ENCODE measurements around the gene SLC23A3. TPM values are rescaled to one million over a fixed set of nuclear protein-coding genes. Genes with fewer than 3 reads are reported as not detected.

Gene SLC23A3, protein sequence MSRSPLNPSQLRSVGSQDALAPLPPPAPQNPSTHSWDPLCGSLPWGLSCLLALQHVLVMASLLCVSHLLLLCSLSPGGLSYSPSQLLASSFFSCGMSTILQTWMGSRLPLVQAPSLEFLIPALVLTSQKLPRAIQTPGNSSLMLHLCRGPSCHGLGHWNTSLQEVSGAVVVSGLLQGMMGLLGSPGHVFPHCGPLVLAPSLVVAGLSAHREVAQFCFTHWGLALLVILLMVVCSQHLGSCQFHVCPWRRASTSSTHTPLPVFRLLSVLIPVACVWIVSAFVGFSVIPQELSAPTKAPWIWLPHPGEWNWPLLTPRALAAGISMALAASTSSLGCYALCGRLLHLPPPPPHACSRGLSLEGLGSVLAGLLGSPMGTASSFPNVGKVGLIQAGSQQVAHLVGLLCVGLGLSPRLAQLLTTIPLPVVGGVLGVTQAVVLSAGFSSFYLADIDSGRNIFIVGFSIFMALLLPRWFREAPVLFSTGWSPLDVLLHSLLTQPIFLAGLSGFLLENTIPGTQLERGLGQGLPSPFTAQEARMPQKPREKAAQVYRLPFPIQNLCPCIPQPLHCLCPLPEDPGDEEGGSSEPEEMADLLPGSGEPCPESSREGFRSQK
- 1 to 10 TPM in 7 of 10 donors, under 1 TPM in 3; 0.57 to 2.3 (median 1.2) TPM for polyA plus RNA-seq (ENCODE audit: insufficient read length in 10 of 10)
- long read RNA-seq, donor 1, result 0 reads
- long read RNA-seq, donor 2, result 0 reads
- long read RNA-seq, donor 3, result 0 reads
- long read RNA-seq, donor 4, partial matches to known transcripts, result 0 of 1 reads
- long read RNA-seq, donor 4, other reads (novel, unspliced or antisense), result 0 of 1 reads
- long read RNA-seq, donor 5, result 0 reads
- long read RNA-seq, donor 6, result 0 reads
- long read RNA-seq, donor 7, result 0 reads
- long read RNA-seq, donor 8, result 0 reads
- long read RNA-seq, donor 9, result 0 reads

DNA sequence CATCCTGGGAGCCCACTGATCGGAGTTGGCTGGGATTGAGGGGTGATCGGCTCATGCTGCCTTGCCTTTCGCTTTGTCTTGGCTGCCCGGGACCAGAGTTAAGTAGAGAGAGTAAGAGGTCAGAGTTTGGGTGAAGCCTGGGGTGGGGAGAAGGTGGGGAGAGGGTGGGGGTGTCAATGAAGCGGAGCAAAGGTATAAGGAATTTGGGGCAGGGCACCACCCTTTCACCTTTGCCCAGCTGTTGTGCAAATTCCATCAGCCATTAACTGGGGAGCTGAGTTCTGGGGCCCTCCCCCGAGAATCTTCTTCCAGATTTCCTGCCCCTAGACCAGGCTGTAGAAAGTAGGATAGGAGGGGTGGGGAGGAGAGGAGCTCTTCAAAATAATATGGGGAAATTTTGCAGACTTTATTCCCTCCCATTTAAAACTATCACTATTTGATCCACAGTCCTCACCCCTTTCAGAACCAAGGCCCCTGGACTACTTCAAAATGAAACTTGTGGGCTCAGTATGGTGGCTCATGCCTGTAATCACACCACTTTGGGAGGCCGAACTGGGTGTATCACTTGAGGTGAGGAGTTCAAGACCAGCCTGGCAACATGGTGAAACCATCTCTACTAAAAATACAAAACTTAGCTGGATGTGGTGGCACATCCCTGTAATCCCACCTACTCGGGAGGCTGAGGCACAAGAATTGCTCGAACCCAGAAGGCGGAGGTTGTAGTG, at the start of gene SLC23A3:
SLC23A3 (minus strand) TSS at position 100 of the 725 bp plus-strand sequence; CDS start at position 55, 45 bp downstream.
- DNase-seq, result no peak

DNA sequence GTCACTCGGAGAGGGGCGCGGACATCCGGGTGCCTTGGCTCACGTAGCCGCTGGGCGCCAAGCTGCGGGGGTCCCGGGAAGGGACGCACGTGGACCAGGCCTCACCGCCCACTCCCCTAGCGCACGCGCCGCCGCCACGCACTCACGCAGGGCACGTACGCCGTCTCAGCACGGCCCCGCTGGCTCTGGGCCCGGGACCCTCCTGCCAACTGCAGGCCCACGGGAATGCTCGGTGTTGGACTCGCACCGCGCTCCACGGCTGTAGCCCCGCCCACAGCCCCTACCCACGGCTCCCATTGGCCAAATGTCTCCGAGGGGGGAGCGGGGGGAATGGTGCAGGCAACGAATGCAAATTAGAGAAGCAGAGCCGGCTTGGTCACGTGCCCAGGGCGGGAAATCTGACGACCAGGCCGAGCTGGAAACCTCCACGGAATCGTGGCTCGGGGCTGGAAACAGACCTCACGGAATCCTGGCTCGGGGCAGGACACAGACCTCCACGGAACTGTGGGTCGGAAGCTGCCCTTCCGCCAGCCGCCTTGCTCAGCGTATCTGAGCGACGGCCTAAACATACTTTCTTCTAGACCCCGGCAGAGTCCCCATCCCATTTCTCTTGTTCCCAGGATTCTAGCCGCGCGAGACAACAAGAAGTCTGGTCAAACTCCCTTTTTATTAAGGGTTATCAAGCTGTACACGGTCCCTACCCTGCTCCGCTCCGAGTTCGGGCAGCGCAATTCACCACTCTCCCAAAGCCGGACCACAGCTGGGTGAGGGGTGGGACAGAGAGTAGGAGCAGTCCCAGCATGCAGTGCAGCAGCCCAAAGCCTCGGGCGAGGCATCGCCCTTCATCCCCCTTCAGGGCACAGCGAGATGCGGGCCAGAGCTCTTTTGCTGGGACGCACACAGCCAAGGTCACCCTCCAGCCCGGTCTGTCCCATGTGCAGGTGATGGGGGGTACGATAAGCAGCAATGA, 49.2 kb upstream of the SLC23A3 start, which contains the start of gene ABCB6:
ABCB6 (minus strand) TSS at position 227 of the 970 bp plus-strand sequence. CDS start 285 bp downstream, outside the sequence.
- peak; percentile 96 to 99 (median 97) for DNase-seq

DNA sequence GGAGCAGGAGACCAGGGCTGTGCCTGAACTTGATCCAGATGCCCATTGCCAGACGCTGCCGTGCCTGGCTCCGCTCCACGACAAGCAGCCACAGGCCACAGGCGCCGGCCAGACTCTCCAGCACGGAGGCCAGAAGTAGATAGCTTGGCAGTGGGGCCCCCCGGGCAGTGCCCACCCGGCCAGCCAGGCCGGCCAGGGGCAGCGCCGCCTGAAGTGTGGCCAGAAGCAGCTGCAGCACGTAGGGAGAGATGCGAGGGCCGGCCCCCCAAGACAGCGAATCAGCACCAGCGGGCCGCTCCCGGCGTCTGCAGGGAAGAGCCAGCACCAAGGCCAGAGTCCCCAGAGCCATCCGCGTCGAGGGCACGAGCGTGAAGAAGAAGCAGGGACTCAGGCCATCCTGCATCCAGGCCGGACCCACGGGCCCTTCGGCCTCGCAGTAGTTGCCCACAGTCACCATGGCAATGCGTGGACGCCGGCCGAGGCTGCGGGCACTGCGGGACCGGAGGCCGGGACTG, 48.4 kb upstream of the SLC23A3 start:
- DNase-seq, result no peak

DNA sequence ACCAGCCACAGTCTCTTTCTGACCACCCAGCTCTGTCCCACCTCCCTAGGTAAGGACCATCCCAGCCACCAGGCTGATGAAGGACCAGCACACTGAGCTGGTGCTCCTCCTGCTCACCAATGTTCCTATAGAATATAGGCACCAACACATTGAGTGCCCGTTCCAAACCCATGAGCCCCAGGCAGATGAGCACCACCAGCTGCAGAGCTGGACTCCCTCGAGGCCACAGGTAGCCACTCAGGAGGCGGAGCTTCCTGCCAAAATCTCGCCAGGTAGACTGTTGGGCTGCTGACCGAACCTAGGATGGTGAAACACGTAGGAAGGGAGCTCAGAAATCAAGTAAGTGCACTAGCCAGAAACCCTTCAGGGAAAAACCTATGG, 46.7 kb upstream of the SLC23A3 start:
- DNase-seq, result no peak

DNA sequence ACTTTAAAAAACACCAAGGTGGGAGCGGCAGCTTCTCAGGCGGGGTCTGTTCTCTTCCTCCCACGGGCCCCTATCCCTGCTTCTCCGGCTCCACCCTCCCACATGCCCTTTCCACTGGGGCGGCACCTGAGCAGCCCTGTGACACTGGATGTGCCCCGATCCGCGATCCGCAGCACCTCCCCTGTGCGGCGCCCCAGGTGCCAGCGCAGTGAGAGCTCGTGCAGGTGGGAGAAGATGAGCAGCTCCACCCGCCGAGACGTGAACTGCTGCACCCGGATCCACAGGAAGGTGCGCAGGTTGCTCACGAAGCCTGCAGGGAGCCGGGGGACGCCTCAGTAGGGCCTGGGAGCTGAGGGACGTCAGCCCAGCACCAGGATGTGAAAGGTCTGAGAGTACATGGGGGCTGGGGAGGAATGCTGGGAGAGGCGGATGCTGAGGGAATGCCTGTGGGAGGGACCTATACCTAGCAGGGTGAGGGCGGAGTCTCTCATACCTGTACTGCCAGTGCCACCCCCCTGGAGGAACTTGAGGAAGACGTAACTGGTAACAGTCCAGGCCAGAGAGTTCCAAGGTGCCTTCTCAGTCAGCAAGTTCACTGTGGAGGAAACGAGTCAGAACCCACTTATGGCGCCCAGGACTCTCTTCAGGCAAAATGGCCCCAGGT, 46.2 kb upstream of the SLC23A3 start:
- no peak for DNase-seq

DNA sequence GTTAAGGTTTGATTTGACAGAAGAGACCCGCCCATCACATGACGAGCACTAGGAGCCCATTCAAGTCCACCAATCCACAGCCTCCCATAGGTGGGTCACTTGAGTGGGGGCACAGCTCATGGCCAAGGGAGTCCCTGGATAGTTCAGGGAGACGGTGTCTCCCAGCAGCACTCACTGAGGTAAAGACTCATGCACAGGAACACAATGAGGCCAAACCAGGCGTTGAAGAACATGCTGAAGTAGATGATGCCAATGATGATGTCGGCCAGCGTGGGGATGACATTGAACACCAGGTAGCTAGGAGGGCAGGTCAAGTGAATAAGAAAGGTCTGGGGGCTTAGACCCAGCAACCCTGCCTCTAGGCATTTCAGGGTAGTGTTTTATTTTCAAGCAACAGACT, 45.0 kb upstream of the SLC23A3 start:
- DNase-seq, result no peak

DNA sequence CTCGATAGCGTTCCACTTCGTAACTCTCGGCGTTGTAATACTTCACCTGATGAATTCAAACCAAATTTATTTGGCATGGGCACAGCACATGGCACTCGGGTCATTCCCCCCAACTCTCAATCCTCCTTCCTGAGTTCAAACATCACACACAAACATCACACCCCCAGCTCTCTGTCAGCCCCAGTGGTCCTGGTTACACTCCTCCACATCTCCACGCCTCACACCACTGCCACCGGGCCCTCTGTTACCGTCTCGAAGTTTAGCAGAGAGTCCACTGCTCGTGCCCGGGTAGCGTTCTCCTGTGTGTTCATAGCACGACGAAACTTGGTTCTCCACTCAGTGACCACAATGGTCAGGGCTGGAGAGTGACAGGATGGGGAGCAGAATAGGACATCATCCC, 44.3 kb upstream of the SLC23A3 start:
- DNase-seq, result no peak

DNA sequence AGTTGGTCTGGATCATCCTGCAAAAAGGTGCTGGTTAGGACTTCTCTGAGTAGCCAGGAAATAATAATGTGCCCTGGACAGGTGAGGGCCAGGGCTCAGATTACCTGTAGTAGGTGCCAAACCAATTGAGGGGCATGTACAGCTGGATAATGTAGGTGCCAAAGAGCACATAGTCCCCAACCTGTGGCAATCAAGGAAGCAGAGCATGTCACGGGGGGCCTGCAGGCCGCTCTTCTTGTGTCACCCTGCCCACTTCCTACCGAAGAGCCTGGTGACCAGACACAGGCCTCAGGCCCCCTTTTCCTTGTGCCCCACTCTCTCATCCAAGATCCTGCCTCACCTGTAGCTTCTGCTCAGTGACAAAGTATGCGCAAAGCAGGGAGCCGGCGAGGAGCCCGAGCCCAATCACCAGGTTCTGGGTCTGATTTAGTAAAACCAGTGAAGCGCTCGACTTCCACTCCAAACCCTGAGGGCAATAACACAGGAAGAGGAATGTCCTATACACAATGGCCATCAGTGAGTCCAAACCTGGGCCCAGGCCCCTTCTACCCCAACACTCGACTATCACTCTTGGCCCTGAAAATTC, 43.8 kb upstream of the SLC23A3 start:
- DNase-seq, result no peak

DNA sequence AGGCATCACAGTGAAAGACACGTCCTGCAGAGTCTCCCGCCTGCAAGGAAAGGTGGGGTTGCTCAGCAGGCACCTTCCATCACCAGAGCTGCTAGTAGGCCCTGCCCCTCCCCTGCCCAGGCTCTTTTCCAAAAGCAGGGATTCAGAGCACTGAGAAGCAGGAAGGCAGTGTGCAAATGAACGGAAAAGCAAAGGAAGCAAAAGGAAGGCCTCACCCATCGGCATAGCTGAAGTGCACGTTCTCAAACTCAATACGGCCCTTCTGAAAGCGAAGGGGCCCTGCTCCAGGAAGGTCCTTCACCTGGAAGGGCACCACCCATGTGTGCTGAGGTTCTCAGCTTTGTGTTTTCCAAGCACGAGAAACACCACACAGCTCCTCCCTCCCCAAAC, 43.2 kb upstream of the SLC23A3 start:
- no peak for DNase-seq

DNA sequence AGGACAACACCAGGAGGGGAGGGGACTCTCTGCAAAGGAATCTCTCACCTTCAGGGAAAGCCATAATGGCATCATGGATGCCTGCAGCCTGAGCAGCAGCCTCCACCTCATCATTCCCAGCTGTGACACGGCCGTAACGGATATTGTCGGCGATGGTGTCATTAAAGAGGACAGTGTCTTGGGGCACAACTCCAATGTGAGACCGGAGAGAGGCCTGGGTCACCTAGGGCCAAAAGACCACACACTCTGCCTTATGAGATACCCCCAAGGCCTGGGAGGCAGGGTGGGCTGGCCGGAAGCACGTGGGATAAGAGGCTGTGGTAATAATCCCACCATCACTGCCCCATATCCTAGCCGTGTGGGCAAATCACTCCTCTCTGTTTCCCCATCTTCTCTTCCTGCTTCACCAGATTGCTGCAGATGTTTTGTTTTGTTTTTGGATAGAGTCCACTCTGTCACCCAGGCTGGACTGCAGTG, 41.1 kb upstream of the SLC23A3 start:
- no peak for DNase-seq

DNA sequence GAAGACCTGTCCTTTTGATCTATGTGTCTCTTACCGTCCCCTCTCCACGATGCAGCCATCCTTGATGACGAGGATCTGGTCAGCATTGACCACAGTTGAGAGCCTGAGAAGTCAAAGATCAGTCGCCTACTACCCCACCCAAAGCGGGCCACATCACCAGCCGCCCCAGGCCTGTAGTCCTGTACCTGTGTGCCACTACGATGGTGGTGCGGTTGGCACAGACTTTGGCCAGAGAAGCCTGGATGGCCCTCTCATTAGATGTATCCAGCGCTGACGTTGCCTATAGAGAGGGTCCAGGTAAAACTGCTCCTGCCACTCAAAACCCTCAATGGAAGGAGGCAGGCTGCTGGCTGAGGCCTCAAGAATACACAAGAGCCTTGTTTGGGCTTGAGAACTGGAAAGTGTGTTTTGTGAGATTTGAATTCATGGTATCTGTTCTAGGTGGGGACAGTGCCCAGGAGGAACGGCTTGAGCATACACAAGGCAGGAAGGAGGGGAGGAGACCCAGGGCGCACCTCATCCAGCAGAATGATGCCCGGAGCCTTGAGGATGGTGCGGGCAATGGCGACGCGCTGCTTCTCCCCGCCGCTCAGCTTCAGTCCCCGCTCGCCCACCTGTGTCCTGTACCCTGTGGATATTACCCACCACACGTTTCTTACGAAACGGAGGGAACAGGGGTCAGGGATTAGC, 40.5 kb upstream of the SLC23A3 start:
- no peak for DNase-seq

DNA sequence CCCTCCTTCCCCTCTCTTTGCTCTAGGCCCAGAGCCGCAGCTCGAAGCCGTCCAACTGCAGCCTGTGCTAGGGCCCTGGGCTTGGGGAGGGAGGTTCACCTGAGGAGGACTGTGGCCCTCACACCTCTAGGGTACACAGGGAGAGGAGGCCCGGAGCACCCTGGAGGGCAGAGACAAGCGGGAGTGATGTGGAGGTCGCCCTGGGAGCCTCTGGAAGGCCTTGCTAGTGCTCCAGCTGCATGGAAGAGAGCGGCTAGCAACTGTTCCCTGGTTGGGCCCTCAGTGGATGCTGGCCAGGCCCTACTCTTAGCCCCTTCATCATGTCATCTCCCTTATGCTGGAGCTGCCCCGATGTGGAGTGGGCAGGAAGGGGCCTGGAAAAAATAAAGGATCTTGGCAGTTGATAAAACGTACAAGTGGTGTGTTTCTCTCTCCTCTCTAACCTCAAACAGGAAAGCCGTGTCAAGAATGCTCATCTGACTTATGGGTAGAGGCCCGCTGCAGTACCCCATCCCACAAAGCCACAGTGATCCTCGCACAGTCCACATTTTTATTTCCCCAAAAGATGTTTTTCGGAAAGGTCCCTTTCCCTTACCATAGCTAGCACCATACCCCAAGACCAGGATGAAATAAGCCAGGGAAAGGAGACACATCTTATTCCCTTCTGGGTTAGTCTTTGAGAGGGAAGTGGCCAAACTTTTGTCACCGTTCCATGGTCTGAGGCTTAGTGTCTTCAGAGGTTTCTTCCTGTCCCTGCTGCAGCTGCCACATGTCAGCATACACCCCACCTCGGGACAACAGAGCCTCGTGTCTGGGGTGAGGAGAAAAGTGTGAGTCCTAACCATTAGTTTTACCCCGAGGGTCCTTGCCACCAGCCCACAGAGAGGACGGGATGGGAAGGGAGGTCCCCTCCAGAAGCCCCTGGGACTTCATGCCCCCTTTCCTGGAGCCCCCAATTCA, 39.7 kb upstream of the SLC23A3 start:
- no peak for DNase-seq

DNA sequence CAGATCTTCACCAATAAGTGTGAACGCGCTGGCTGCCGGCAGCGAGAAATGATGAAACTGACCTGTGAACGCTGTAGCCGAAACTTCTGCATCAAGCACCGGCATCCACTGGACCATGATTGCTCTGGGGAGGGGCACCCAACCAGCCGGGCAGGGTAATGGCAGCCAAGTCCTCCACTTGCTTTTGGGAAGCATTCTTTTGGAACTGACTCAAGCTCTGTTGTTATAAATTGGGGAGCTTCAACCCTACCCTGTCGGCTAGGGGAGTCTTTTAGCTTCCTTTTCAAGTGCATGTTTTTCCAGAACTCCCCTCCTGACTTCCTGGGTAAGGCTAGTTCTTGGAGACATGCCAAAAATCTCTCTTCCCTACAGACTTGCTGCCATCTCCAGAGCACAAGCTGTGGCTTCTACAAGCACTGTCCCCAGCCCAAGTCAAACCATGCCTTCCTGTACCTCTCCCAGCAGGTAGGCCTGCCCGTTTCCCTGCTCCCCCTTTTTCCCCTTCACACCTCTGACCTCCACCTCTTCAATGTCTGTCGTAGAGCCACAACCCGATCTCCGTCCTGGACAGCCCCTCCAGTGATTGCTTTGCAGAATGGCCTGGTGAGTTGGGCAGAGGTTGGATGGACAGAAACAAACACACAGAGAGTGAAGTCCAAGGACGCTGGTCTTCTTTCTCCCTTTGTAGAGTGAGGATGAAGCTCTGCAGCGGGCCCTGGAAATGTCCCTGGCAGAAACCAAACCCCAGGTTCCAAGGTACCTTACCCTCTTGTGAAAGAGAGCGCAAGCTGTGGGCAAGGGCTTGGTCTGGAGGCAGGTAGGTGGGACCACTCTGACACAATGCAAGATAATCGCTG, 38.3 kb upstream of the SLC23A3 start:
- no peak for DNase-seq

DNA sequence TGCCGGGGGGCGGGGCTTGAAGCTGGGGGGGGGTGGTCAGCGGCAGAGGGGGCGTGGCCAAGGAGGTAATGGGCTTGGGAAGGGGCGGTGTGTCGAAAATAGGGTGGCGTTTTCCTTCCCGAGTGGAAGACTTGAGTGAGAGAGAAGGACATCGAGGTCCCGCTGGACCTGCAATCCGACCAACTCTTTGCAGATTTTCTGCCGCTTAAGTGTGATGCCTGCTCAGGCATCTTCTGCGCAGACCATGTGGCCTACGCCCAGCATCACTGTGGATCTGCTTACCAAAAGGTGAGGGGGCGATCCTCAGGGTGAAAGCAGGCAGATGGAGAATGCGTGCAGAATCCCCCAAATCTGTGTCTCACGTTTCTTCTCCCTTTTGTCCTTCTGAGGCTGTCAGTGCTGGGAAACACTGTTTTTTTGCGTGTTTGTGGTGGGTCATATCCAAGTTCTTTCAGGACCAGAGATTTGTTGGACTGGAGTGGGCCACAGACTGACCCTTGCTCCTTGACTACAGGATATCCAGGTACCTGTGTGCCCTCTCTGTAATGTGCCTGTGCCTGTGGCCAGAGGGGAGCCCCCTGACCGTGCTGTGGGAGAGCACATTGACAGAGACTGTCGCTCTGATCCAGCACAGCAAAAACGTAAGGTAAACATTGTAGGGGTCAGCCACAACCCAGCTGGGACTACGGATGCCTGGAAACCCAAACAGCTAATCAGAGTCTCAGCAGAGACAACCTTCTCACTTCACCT, 37.5 kb upstream of the SLC23A3 start:
- DNase-seq, result no peak

DNA sequence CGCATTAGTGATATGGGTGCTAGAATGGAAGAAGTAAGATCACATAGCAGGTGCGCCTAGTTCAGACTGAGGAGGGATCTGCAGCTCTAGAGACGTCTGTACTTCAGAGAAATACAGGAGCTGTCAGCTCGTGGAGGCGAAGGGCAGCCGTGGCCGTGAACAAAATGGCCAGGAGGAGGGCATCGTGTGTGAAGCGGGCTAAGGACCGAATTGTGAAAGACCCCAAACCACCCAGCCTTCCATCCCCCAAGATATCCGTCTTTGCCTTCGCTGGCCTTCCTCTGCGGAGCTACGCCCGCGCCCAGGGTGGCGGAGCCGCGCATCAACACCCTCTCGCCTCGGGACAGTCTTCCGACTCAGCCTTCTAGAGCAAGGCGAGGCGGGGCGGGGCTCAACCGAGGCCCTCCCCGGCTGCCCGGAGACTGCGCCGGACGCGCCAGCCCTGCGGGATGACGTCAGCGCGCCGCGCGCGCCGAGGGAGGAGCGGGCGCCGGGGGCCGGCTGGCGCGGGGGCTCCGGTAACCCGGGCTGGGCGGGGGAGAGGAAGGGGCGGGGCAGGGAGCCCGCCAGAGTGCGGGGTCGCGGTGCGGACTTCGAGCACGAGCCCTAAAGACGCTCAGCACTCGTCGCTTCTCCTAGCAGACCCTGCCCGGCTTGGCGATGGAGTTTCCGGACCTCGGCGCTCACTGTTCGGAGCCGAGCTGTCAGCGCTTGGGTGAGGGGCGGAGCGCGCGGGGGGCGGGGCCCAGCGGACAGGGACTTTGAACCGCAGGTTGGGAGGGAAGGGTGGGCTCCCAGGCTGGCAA, 36.7 kb upstream of the SLC23A3 start, which contains the start of gene ZFAND2B:
ZFAND2B (plus strand) TSS at position 455 of the 806 bp plus-strand sequence; CDS start at position 661, 206 bp downstream.
- DNase-seq, result peak; percentile 96 to 99 (median 98)
